Measurements from ENCODE around the gene ERC1.

The ERC1 gene

DNA sequence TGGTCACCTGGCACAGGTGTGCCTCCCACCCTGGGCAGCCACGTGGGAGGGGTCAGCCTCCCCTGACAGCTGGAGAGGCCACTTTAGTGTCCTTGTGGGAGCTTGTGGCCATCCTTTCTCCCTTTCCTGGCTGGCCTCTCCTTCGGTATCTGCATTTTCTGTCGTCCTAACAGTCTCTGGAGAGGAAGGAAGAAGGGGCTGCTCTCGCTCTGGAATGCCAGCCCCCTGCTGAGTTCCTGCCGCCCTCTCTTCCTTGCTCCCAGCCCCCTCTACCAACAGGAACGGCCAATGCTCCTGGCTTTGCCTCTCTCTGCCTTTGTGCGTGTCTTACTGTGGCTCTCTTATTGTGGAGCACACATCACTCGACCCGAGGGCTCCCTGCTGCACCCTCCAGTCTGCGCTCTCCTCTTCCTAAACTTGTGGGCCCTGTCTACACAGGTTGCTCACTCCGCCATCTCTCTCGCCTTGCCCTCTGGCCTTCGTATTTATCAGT is 532.6 kb downstream of the ERC1 start:
- no peaks in the 10 kb centered on the region for H3K9me3 ChIP-seq (ENCODE audit: severe bottlenecking)
- no peak overlapping the region for H3K27ac ChIP-seq
- no peaks in the 10 kb centered on the region for H3K27me3 ChIP-seq (ENCODE audit: insufficient read depth, low read depth, severe bottlenecking)
- DNase-seq, result no peak
- H3K4me3 ChIP-seq (ENCODE audit: low read depth, low read length), result no peak overlapping the region
- no peaks in the 10 kb centered on the region for H3K36me3 ChIP-seq
- TF ChIP-seq, protein P1, sequence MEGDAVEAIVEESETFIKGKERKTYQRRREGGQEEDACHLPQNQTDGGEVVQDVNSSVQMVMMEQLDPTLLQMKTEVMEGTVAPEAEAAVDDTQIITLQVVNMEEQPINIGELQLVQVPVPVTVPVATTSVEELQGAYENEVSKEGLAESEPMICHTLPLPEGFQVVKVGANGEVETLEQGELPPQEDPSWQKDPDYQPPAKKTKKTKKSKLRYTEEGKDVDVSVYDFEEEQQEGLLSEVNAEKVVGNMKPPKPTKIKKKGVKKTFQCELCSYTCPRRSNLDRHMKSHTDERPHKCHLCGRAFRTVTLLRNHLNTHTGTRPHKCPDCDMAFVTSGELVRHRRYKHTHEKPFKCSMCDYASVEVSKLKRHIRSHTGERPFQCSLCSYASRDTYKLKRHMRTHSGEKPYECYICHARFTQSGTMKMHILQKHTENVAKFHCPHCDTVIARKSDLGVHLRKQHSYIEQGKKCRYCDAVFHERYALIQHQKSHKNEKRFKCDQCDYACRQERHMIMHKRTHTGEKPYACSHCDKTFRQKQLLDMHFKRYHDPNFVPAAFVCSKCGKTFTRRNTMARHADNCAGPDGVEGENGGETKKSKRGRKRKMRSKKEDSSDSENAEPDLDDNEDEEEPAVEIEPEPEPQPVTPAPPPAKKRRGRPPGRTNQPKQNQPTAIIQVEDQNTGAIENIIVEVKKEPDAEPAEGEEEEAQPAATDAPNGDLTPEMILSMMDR (IDR thresholded peaks at IDR 0.05; ENCODE audit: low read depth, low read length), result no peak

DNA sequence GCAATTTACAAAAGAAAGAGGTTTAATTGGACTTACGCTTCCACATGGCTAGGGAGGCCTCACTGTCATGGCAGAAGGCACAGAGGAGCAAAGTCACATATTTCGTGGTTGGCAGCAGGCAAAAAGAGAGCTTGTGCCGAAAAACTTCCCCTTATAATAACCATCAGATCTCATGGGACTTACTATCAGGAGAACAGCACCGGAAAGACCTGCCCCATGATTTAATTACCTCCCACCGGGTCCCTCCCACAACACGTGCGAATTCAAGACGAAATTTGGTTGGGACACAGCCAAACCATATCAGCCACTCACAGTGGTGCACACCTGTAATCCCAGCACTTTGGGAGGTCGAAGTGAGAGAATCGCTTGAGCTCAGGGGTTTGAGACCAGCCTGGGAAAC is 534.8 kb downstream of the ERC1 start:
- peaks cover 5% of the 10 kb centered on the region for H3K27me3 ChIP-seq (ENCODE audit: insufficient read depth, low read depth, severe bottlenecking)
- H3K4me3 ChIP-seq (ENCODE audit: low read depth, low read length), result no peak overlapping the region
- TF ChIP-seq, protein P1 (IDR thresholded peaks at IDR 0.05; ENCODE audit: low read depth, low read length), result no peak
- H3K27ac ChIP-seq, result no peak overlapping the region
- DNase-seq, result no peak
- H3K9me3 ChIP-seq (ENCODE audit: severe bottlenecking), result no peaks in the 10 kb centered on the region
- H3K36me3 ChIP-seq, result no peaks in the 10 kb centered on the region

DNA sequence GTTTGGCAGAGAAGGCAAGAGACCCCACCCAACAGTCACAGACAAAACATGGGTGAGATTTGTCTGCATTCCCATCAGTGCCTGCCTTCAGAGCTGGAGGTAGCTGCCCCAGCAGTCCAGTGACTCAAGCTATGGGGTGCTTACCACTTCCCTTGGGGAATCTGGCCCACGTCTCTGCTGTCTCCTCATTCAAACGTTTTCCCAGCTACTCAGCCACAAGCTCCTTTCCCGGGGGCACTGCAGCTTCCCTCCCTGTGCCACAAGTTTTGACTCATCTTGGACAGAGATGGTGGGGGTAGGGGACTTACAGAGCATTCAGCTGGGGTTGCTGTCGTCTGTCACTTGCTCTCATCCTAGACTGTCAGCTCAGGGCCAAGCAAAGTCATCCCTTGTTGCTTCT is 536.8 kb downstream of the ERC1 start:
- H3K27me3 ChIP-seq (ENCODE audit: insufficient read depth, low read depth, severe bottlenecking), result peaks cover 18% of the 10 kb centered on the region
- H3K4me3 ChIP-seq (ENCODE audit: low read depth, low read length), result no peak overlapping the region
- H3K36me3 ChIP-seq, result no peaks in the 10 kb centered on the region
- H3K9me3 ChIP-seq (ENCODE audit: severe bottlenecking), result no peaks in the 10 kb centered on the region
- H3K27ac ChIP-seq, result no peak overlapping the region
- TF ChIP-seq, protein P1 (IDR thresholded peaks at IDR 0.05; ENCODE audit: low read depth, low read length), result no peak
- DNase-seq, result no peak

DNA sequence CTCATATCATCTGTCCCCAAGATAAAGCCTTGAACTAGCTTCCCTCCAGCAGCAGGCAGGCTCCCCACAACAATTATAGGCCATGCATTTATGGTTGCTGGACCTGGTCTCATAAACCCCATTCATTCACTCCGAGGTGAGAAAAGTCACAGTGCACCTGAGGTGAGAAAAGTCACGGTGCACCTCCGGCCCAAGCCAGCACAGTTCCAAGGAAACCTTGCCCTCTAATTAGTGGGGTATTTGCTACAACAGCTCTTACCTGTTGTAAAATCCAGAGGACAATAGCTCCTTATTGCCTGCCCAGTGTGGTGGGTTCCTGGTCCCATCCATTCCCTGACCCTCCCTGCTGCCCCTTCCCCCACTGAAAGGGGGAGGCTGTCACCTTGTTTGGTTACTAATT is 537.8 kb downstream of the ERC1 start:
- TF ChIP-seq, protein P1 (IDR thresholded peaks at IDR 0.05; ENCODE audit: low read depth, low read length), result no peak
- Histone ChIP-seq H3K27me3 (ENCODE audit: insufficient read depth, low read depth, severe bottlenecking) (peaks cover 18% of the 10 kb centered on the region), H3K36me3 (no peaks in the 10 kb centered on the region), H3K4me3 (ENCODE audit: low read depth, low read length) (no peak overlapping the region), H3K27ac (no peak overlapping the region), H3K9me3 (ENCODE audit: severe bottlenecking) (no peaks in the 10 kb centered on the region)
- DNase-seq, result no peak

DNA sequence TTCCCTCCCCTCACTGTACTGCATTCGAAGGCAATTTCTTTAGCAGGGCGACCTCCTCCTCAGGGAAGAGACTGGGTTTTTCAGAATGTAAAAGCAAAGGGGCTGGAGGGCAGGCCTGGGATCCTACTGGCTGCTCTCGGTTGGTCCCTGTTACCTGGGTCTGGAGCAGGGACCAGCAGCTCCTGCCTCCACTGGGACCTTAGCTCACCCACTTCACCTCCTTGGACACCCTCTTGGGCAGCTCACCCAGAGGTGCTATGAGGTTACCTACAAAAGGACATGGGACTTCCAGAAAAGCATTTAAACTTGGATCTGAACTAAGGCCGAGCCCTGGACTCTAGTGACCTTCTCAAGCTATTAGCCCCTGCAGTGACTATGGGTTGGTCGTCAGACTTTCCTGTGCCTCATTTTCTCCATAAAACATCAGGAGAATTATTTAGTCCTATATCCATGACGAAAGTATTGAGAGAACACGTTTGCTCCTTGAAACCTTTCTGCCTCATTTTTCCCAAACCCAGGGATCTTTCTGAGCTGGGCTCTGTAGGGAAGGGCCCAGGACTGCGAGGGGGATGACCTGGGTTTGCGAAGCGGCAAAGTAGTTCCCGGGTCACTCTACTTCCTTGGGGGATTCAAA is 538.3 kb downstream of the ERC1 start:
- Histone ChIP-seq H3K36me3 (no peaks in the 10 kb centered on the region), H3K27ac (no peak overlapping the region), H3K4me3 (ENCODE audit: low read depth, low read length) (no peak overlapping the region), H3K27me3 (ENCODE audit: insufficient read depth, low read depth, severe bottlenecking) (peaks cover 18% of the 10 kb centered on the region), H3K9me3 (ENCODE audit: severe bottlenecking) (no peaks in the 10 kb centered on the region)
- no peak for DNase-seq
- TF ChIP-seq, protein P1 (IDR thresholded peaks at IDR 0.05; ENCODE audit: low read depth, low read length), result no peak

All from WERI-Rb-1 (cell line).